ENCODE measurements around the gene PREPL. TPM values are rescaled to one million over a fixed set of nuclear protein-coding genes. Genes with fewer than 3 reads are reported as not detected.

PREPL gene
- total and polyA plus RNA-seq, 7 donors = 6.6 to 52.6 (median 41.5) TPM

DNA sequence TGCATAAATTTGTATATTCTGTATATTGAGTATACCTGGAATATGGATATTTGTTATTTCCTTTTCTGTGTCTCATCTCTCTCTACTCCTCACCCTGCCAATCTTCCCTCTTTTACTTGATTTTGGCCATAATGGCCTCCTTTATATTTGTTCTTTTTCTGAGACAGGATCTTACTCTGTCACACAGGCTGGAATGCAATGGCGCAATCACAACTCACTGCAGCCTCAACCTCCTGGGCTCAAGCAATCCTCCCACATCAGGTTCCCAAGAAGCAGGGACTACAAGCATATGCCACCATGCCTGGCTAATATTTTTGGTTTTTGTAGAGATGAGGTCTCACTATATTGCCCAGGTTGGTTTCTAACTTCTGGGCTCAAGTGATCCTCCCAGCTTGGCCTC lies 30.5 kb downstream of the PREPL start:
- no peaks in the 10 kb centered on the region for H3K9me3 ChIP-seq
- TF ChIP-seq, protein P1, sequence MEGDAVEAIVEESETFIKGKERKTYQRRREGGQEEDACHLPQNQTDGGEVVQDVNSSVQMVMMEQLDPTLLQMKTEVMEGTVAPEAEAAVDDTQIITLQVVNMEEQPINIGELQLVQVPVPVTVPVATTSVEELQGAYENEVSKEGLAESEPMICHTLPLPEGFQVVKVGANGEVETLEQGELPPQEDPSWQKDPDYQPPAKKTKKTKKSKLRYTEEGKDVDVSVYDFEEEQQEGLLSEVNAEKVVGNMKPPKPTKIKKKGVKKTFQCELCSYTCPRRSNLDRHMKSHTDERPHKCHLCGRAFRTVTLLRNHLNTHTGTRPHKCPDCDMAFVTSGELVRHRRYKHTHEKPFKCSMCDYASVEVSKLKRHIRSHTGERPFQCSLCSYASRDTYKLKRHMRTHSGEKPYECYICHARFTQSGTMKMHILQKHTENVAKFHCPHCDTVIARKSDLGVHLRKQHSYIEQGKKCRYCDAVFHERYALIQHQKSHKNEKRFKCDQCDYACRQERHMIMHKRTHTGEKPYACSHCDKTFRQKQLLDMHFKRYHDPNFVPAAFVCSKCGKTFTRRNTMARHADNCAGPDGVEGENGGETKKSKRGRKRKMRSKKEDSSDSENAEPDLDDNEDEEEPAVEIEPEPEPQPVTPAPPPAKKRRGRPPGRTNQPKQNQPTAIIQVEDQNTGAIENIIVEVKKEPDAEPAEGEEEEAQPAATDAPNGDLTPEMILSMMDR (IDR thresholded peaks at IDR 0.05) = no peak
- TF ChIP-seq EP300 (IDR thresholded peaks at IDR 0.05) = no peak
- TF ChIP-seq POLR2AphosphoS5 (IDR thresholded peaks at IDR 0.05) = no peak
- TF ChIP-seq POLR2A (IDR thresholded peaks at IDR 0.05) = no peak
- H3K27me3 ChIP-seq = no peaks in the 10 kb centered on the region
- H3K27ac ChIP-seq = no peak overlapping the region
- intact Hi-C loops (cut with DNase I) = no loop called here
- WGBS, 2 donors = 99 to 100% methylated on average over 1 of the region's 1 CpG
- H3K36me3 ChIP-seq = peaks cover 0 to 66% (median 17%) of the 10 kb centered on the region in 4 donors
- DNase-seq = no peak
- peaks cover 0 to 9% (median 1%) of the 10 kb centered on the region in 4 donors for H3K4me1 ChIP-seq
- no peak overlapping the region for H3K4me3 ChIP-seq

DNA sequence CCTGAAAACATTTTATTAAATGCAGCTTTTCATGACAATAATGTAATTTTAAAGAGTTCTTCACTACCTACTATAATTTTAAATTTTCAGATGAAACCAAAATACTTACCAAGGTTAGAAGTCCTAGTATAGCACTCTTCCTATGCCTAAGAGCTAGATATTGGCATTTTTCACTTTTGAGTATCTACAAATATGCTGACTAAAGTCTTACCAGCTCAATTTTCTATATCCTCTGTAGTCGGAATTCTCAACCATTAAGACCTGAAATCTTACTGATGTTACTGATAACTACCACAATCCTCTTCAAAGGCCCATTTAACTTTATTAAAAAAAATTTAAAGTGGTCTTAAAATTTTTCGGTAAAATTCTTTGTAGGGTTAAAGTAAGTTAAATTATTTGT lies 32.0 kb downstream of the PREPL start:
- H3K27ac ChIP-seq = no peak overlapping the region
- H3K27me3 ChIP-seq = no peaks in the 10 kb centered on the region
- peaks cover 0 to 18% (median 9%) of the 10 kb centered on the region in 4 donors for H3K4me1 ChIP-seq
- no peak for DNase-seq
- 93 to 94% methylated on average over 2 of the region's 2 CpGs for WGBS, 2 donors
- no peak overlapping the region for H3K4me3 ChIP-seq
- intact Hi-C loops (cut with DNase I) = no loop called here
- no peaks in the 10 kb centered on the region for H3K9me3 ChIP-seq
- TF ChIP-seq, protein P1 (IDR thresholded peaks at IDR 0.05) = no peak
- no peak for TF ChIP-seq EP300 (IDR thresholded peaks at IDR 0.05)
- no peak for TF ChIP-seq POLR2AphosphoS5 (IDR thresholded peaks at IDR 0.05)
- TF ChIP-seq POLR2A (IDR thresholded peaks at IDR 0.05) = no peak
- peaks cover 0 to 74% (median 17%) of the 10 kb centered on the region in 4 donors for H3K36me3 ChIP-seq

DNA sequence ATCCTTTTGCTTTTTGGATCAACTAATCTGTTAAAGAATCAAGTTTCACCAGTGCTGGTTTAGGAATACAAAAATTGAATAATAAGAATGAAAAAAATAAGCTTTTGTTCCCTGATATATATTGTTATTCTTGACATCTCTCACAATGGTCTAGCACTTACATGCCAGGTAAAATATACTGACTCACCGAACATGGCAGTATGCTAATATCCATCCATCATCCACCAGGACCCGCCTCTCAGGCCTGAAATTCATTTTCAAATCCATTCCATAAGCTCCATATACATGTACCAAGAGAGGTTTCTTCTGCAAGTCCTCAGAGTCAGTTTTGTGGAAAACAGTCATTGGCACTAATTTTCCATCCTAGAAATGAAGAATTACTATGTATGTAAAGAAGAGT lies 32.5 kb downstream of the PREPL start:
- WGBS, 2 donors = 88 to 91% methylated on average over 2 of the region's 2 CpGs

DNA sequence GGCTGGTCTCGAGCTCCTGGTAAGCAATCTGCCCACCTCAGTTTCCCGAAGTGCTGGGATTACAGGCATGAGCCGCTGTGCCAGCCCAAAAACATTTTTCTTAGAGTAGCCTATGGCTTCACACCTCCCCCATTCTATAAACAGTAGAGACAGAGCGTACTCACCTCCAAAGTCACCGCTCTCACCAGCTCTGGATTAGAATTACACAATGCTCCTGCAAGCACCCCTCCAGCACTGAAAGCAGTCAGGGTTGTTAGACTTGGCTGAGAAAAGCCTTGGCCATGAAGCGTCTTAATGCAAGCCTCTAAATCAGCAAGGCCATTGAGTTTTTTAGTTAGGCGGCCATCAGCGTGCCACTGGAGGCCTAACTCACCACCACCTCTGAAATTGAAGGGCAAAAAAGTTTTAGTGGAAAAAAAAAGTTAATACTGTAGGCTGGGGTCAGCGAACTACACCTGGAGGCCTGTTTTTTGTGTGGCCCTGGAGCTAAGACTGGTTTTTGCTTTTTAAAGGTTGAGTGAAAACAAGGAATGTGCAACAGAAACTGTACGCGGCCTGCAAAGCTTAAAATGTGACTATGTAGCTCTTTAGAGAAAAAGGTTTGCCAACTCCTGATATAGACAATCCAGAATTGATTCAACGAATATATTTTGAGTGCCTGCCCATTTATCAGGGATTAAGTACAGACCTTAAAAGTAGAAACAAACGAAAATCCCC lies 34.6 kb downstream of the PREPL start:
- TF ChIP-seq POLR2AphosphoS5 (IDR thresholded peaks at IDR 0.05) (no peak), EP300 (IDR thresholded peaks at IDR 0.05) (no peak), POLR2A (IDR thresholded peaks at IDR 0.05) (no peak)
- TF ChIP-seq, protein P1 (IDR thresholded peaks at IDR 0.05) = no peak
- H3K4me1 ChIP-seq = peaks cover 0 to 10% (median 8%) of the 10 kb centered on the region in 4 donors
- no peak overlapping the region for H3K4me3 ChIP-seq
- intact Hi-C loops (cut with DNase I) = no loop called here
- peaks cover 16 to 93% (median 32%) of the 10 kb centered on the region in 4 donors for H3K36me3 ChIP-seq
- no peaks in the 10 kb centered on the region for H3K27me3 ChIP-seq
- DNase-seq = no peak
- 89 to 91% methylated on average over 13 of the region's 13 CpGs for WGBS, 2 donors
- no peaks in the 10 kb centered on the region for H3K9me3 ChIP-seq
- no peak overlapping the region for H3K27ac ChIP-seq

More for the DNA sequence above, 32.5 kb downstream of the PREPL start:
- DNase-seq = no peak
- Histone ChIP-seq H3K9me3 (no peaks in the 10 kb centered on the region), H3K36me3 (peaks cover 0 to 80% (median 17%) of the 10 kb centered on the region in 4 donors), H3K27me3 (no peaks in the 10 kb centered on the region), H3K4me3 (no peak overlapping the region), H3K27ac (no peak overlapping the region), H3K4me1 (peaks cover 0 to 14% (median 9%) of the 10 kb centered on the region in 4 donors)
- TF ChIP-seq POLR2A (IDR thresholded peaks at IDR 0.05) = no peak
- no peak for TF ChIP-seq EP300 (IDR thresholded peaks at IDR 0.05)
- TF ChIP-seq POLR2AphosphoS5 (IDR thresholded peaks at IDR 0.05) = no peak
- TF ChIP-seq, protein P1 (IDR thresholded peaks at IDR 0.05) = no peak
- intact Hi-C loops (cut with DNase I) = no loop called here
